DND-41 (cell line): ENCODE data around the gene THOP1.

ENCODE experiments used
- EZH2 ChIP-seq: IDR thresholded peaks from 3 replicates; pipeline ENCODE4 v1.6.1; 2012; ENCODE audit warnings: borderline replicate concordance, low read depth, mild to moderate bottlenecking, moderate library complexity, low read length, inconsistent platforms; ENCODE audit not compliant: severe bottlenecking
- TF ChIP-seq, protein P1 (sequence below): IDR thresholded peaks from 2 replicates; pipeline ENCODE4 v1.5.1; 2012; ENCODE audit warnings: borderline replicate concordance, low read length, moderate library complexity, mild to moderate bottlenecking; ENCODE audit not compliant: poor library complexity, severe bottlenecking; ENCODE audit errors: extremely low read depth

DNA sequence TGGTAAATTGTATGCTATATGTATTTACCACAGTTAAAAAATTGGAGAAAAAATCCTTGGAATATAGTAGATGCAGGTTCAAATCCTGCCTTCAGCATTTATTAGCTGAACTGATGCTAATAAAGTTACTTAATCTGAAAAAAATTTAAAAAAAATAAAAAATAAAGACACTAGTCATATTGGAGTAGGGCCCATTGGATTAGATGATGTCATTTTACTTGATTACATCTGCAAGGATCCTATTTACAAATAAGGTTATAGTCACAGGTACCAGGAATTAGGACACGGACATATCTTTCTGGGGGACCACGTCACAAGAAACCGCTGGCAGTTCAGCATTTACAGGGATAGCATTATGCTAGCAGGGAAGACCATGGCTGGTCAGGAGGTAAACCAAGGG, 62.2 kb downstream of the THOP1 start:
- no peak for TF ChIP-seq EZH2
- TF ChIP-seq, protein P1, sequence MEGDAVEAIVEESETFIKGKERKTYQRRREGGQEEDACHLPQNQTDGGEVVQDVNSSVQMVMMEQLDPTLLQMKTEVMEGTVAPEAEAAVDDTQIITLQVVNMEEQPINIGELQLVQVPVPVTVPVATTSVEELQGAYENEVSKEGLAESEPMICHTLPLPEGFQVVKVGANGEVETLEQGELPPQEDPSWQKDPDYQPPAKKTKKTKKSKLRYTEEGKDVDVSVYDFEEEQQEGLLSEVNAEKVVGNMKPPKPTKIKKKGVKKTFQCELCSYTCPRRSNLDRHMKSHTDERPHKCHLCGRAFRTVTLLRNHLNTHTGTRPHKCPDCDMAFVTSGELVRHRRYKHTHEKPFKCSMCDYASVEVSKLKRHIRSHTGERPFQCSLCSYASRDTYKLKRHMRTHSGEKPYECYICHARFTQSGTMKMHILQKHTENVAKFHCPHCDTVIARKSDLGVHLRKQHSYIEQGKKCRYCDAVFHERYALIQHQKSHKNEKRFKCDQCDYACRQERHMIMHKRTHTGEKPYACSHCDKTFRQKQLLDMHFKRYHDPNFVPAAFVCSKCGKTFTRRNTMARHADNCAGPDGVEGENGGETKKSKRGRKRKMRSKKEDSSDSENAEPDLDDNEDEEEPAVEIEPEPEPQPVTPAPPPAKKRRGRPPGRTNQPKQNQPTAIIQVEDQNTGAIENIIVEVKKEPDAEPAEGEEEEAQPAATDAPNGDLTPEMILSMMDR, result no peak
